GM18520 (cell line): ENCODE data around the gene ANKRD2.
"Not testable (repeated sequence)": the region's sequence is repeated elsewhere in the genome, so short reads cannot be mapped to it uniquely, and the experiment has no call there.

Experiments
- ATAC-seq: cut with Tn5 transposase; IDR thresholded peaks from one replicate; pipeline ENCODE4 v1.9.1; 2021; ENCODE audit not compliant: unreplicated experiment

ANKRD2 gene

GRCh38 chr10:97570789-97571471 lies 1.6 kb upstream of the ANKRD2 start:
- no peak for ATAC-seq

GRCh38 chr10:97571622-97572021 lies 957 bp upstream of the ANKRD2 start:
- ATAC-seq = no peak

GRCh38 chr10:97573021-97573420 lies 442 bp downstream of the ANKRD2 start:
- ATAC-seq = no peak

- ATAC-seq = no peak
Observed at GRCh38 chr10:97573672-97574071, 1.1 kb downstream of the ANKRD2 start.

- ATAC-seq = no peak
Observed at GRCh38 chr10:97574374-97575126, 2.0 kb downstream of the ANKRD2 start.

- ATAC-seq = no peak
Observed at GRCh38 chr10:97575127-97575668, 2.6 kb downstream of the ANKRD2 start.

- ATAC-seq = not testable (repeated sequence)
Observed at GRCh38 chr10:97576487-97576886, 3.9 kb downstream of the ANKRD2 start.

GRCh38 chr10:97577701-97578100 lies 5.1 kb downstream of the ANKRD2 start:
- ATAC-seq = no peak

- no peak for ATAC-seq
Observed at GRCh38 chr10:97578171-97578844, 5.7 kb downstream of the ANKRD2 start.

GRCh38 chr10:97580421-97581367 lies 8.1 kb downstream of the ANKRD2 start:
- ATAC-seq = no peak

GRCh38 chr10:97582169-97582568 lies 9.6 kb downstream of the ANKRD2 start:
- ATAC-seq = no peak

GRCh38 chr10:97583476-97583875 lies 10.9 kb downstream of the ANKRD2 start:
- no peak for ATAC-seq

- no peak for ATAC-seq
Observed at GRCh38 chr10:97584060-97584797, 11.7 kb downstream of the ANKRD2 start, which contains the start of gene HOGA1. TSS of gene HOGA1 (plus strand) at chr10:97584389. CDS start at chr10:97584704, 315 bp downstream.

- no peak for ATAC-seq
Observed at GRCh38 chr10:97584798-97585438, 12.3 kb downstream of the ANKRD2 start.

- no peak for ATAC-seq
Observed at GRCh38 chr10:97585439-97585811, 12.8 kb downstream of the ANKRD2 start.

- no peak for ATAC-seq
Observed at GRCh38 chr10:97587183-97587582, 14.6 kb downstream of the ANKRD2 start.

- no peak for ATAC-seq
Observed at GRCh38 chr10:97589479-97589878, 16.9 kb downstream of the ANKRD2 start, which contains the start of gene C10orf62. TSS of gene C10orf62 (plus strand) at chr10:97589721. CDS start at chr10:97589898, 177 bp downstream.

GRCh38 chr10:97590082-97590747 lies 17.6 kb downstream of the ANKRD2 start:
- ATAC-seq = no peak
